A549 (cell line): ENCODE results near the gene ARHGEF3. TPM values are rescaled to one million over a fixed set of nuclear protein-coding genes. Genes with fewer than 3 reads are reported as not detected.
"Not testable (repeated sequence)": the region's sequence is repeated elsewhere in the genome, so short reads cannot be mapped to it uniquely, and the experiment has no call there.

Experiments used
- ATAC-seq, 2 experiments: fragments of 200-7000 bp in 1 of 2; fragments of >200 bp in 1 of 2; cut with Nextera tagmentation in 1 of 2; cut with Tn5 transposase in 1 of 2; 3 replicates each; pipeline versions ENCODE4 v1.8.0 to v1.9.1; 2018 to 2020; ENCODE audit warnings: mild to moderate bottlenecking in 1 of 2, moderate library complexity in 1 of 2
- CTCF ChIA-PET: fragments of 300-600 bp; sonication (Branson Sonifier 250); formaldehyde crosslinking; extraction: SDS; loops from one replicate; lab custom pipeline; 2021; ENCODE audit warnings: antibody characterized with exemption, inconsistent platforms; lab: Yijun Ruan, JAX
- POLR2A ChIA-PET: fragments of 350-600 bp; formaldehyde crosslinking; extraction: SDS; loops from one replicate; lab custom pipeline; 2021; ENCODE audit warnings: antibody characterized with exemption, inconsistent platforms; lab: Yijun Ruan, JAX
- DNase-seq, 2 experiments: peaks; one replicate each; pipeline versions ENCODE4 v3.0.0 to v3.0.0-alpha.2; 2011 to 2016; ENCODE audit warnings: low read depth in 1 of 2, low spot score in 1 of 2
- FAIRE-seq: peaks from 2 replicates; lab custom pipeline; 2011; peaks lifted over from hg19 to GRCh38; lab: Jason Lieb, UNC
- H3K27ac ChIP-seq, 2 experiments: fragments of >200 bp; sonication (Bioruptor Twin); formaldehyde crosslinking; 3 replicates each; pipeline ENCODE4 v1.5.1; 2016 to 2017
- H3K4me1 ChIP-seq: fragments of >200 bp; sonication (Bioruptor Twin); formaldehyde crosslinking; 3 replicates; pipeline ENCODE4 v1.6.1; 2016
- H3K4me2 ChIP-seq: fragments of >200 bp; sonication (Bioruptor Twin); formaldehyde crosslinking; 3 replicates; pipeline ENCODE4 v1.6.1; 2016
- H3K4me3 ChIP-seq: fragments of >200 bp; sonication (Bioruptor Twin); formaldehyde crosslinking; 3 replicates; pipeline ENCODE4 v1.5.1; 2016
- H3K9me3 ChIP-seq: fragments of >200 bp; sonication (Bioruptor Twin); formaldehyde crosslinking; 3 replicates; pipeline ENCODE4 v1.6.1; 2016
- ATOH8 ChIP-seq: fragments of 250-450 bp; sonication (Bioruptor Pico); IDR thresholded peaks from 2 replicates; pipeline ENCODE4 v1.5.0; 2020; ENCODE audit warnings: low read depth, mild to moderate bottlenecking, moderate library complexity
- CBX2 ChIP-seq: fragments of 200-600 bp; sonication (generic); IDR thresholded peaks from 2 replicates; pipeline ENCODE4 v1.6.1; 2016; ENCODE audit warnings: low read depth, mild to moderate bottlenecking, borderline replicate concordance
- CEBPB ChIP-seq, 2 experiments: fragments of >200 bp in 1 of 2; sonication (Bioruptor Twin) in 1 of 2; formaldehyde crosslinking in 1 of 2; IDR thresholded peaks; 2 replicates each; pipeline ENCODE4 v1.6.1; 2012 to 2016
- CHD2 ChIP-seq: fragments of 150-350 bp; IDR thresholded peaks from 2 replicates; pipeline ENCODE4 v1.6.1; 2014; ENCODE audit warnings: low read length; ENCODE audit not compliant: partially characterized antibody
- EHMT2 ChIP-seq: fragments of 200-600 bp; sonication (generic); IDR thresholded peaks from 2 replicates; pipeline ENCODE4 v1.6.1; 2016; ENCODE audit warnings: antibody characterized with exemption, low read depth, mild to moderate bottlenecking, moderate library complexity
- ELK1 ChIP-seq: fragments of 150-350 bp; IDR thresholded peaks from 2 replicates; pipeline ENCODE4 v1.6.1; 2014; ENCODE audit warnings: low read depth, mild to moderate bottlenecking, low read length
- FOSL2 ChIP-seq, 2 experiments: fragments of 450-650 bp in 1 of 2; fragments of >200 bp in 1 of 2; sonication (Bioruptor Twin) in 1 of 2; formaldehyde crosslinking; IDR thresholded peaks; 2 replicates each; pipeline versions ENCODE4 v1.5.0 to v1.6.1; 2016 to 2020; ENCODE audit warnings: mild to moderate bottlenecking in 1 of 2, moderate library complexity in 1 of 2
- GATA3 ChIP-seq: IDR thresholded peaks from 2 replicates; pipeline ENCODE4 v1.6.1; 2012; ENCODE audit warnings: borderline replicate concordance
- HEYL ChIP-seq: fragments of 250-450 bp; sonication (Bioruptor Pico); IDR thresholded peaks from 2 replicates; pipeline ENCODE4 v1.8.0; 2021; ENCODE audit warnings: mild to moderate bottlenecking, moderate library complexity
- HOXB13 ChIP-seq: fragments of 250-450 bp; sonication (Bioruptor Pico); IDR thresholded peaks from 2 replicates; pipeline ENCODE4 v1.5.0; 2020; ENCODE audit warnings: low read depth, mild to moderate bottlenecking, moderate library complexity
- HOXB5 ChIP-seq: fragments of 250-450 bp; sonication (Bioruptor Pico); IDR thresholded peaks from 2 replicates; pipeline ENCODE4 v1.5.0; 2020; ENCODE audit warnings: mild to moderate bottlenecking, moderate library complexity
- JUN ChIP-seq, 2 experiments: fragments of >200 bp; sonication (Bioruptor Twin); formaldehyde crosslinking; IDR thresholded peaks; 2 replicates in 1 of 2; 3 replicates in 1 of 2; pipeline ENCODE4 v1.6.1; 2016 to 2017
- KDM1A ChIP-seq: fragments of 200-600 bp; sonication (generic); IDR thresholded peaks from 2 replicates; pipeline ENCODE4 v1.6.1; 2016; ENCODE audit warnings: low read depth, mild to moderate bottlenecking
- MAX ChIP-seq: IDR thresholded peaks from 2 replicates; pipeline ENCODE4 v1.6.1; 2012
- MAZ ChIP-seq: fragments of 150-350 bp; IDR thresholded peaks from 2 replicates; pipeline ENCODE4 v1.6.1; 2014; ENCODE audit warnings: antibody characterized with exemption, low read depth, low read length, borderline replicate concordance
- NPAS2 ChIP-seq: fragments of 250-450 bp; sonication (Bioruptor Pico); IDR thresholded peaks from 2 replicates; pipeline ENCODE4 v1.8.0; 2022; ENCODE audit warnings: mild to moderate bottlenecking, moderate library complexity, borderline replicate concordance
- PHF8 ChIP-seq: fragments of 200-600 bp; sonication (generic); IDR thresholded peaks from 2 replicates; pipeline ENCODE4 v1.6.1; 2016; ENCODE audit warnings: low read depth, mild to moderate bottlenecking, antibody characterized with exemption, moderate library complexity, borderline replicate concordance
- RAD21 ChIP-seq, 2 experiments: fragments of >200 bp in 1 of 2; sonication (Bioruptor Twin) in 1 of 2; formaldehyde crosslinking in 1 of 2; IDR thresholded peaks in 1 of 2; conservative IDR thresholded peaks in 1 of 2; 2 replicates in 1 of 2; 3 replicates in 1 of 2; pipeline ENCODE4 v1.6.1; 2012 to 2018; ENCODE audit warnings: inconsistent platforms in 1 of 2
- RNF2 ChIP-seq: fragments of 200-600 bp; sonication (generic); IDR thresholded peaks from 2 replicates; pipeline ENCODE4 v1.6.1; 2016; ENCODE audit warnings: low read depth, mild to moderate bottlenecking, antibody characterized with exemption, moderate library complexity, borderline replicate concordance
- SREBF2 ChIP-seq: fragments of 450-650 bp; IDR thresholded peaks from 2 replicates; pipeline ENCODE4 v1.6.1; 2014; ENCODE audit warnings: mild to moderate bottlenecking, moderate library complexity
- TFCP2L1 ChIP-seq: fragments of 250-450 bp; sonication (Bioruptor Pico); IDR thresholded peaks from 2 replicates; pipeline ENCODE4 v1.5.0; 2021; ENCODE audit warnings: mild to moderate bottlenecking
- TP53 ChIP-seq: fragments of 250-450 bp; sonication (Bioruptor Pico); IDR thresholded peaks from 2 replicates; pipeline ENCODE4 v1.5.0; 2021; ENCODE audit warnings: mild to moderate bottlenecking, moderate library complexity
- ZFP36 ChIP-seq: fragments of 450-650 bp; IDR thresholded peaks from 2 replicates; pipeline ENCODE4 v1.6.1; 2014; ENCODE audit warnings: borderline replicate concordance; ENCODE audit not compliant: partially characterized antibody
- WGBS: methylation state at CpG from one replicate; pipeline ENCODE4 v1.1.6; 2017; ENCODE audit errors: missing lambda C conversion rate; 5-methylcytosine and 5-hydroxymethylcytosine counted together
- polyA plus RNA-seq, 4 experiments: library from polyadenylated mRNA; depleted of rRNA in 3 of 4; stranded (reverse); fragments of >200 nt; fragmentation: RNase III in 1 of 4; extraction: RNeasy Plus Mini Kit Qiagen cat#74134 plus additional on column Dnase treatment in 1 of 4; gene quantifications; 2 replicates in 3 of 4; 3 replicates in 1 of 4; pipeline ENCODE4 v1.2.3, GENCODE V29; 2011 to 2017
- TF ChIP-seq, protein P1 (sequence below): fragments of >200 bp; sonication (Bioruptor Twin); formaldehyde crosslinking; IDR thresholded peaks from 3 replicates; pipeline ENCODE4 v1.6.1; 2016

ARHGEF3 gene
- polyA plus RNA-seq, 2 of the 4 experiments (the other 2 are of a cell fraction) = 7.3 to 10.6 TPM

DNA sequence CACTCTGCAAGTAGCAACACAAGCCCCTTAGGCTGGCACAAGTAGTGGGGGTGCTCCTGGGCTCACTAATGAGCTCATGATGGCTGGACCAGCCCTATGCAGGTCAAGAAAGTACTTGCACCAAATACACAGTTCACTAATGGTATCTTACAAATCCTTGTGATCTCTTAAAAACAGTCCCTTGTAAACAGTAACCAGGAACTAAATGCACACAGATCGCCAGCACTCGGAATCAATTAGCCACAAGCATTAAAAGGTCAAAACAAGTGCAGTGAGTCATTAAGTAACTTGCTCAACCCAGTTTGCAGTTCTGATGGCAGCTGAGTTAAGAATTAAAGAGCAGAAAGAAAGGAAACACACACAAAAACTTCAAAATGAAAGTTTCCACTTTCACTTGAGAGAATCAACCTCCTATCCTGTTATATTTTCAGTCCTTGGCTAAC lies 43.2 kb downstream of the ARHGEF3 start:
- DNase-seq = peak; percentile 7 to 61
- Histone ChIP-seq H3K4me3 (no peak overlapping the region), H3K9me3 (no peaks in the 10 kb centered on the region), H3K27ac (peak overlapping the region in 1 of 2 experiments; percentile 71; a peak in 3 of 6 replicates), H3K4me2 (peak overlapping the region; percentile 67), H3K4me1 (peaks cover 12% of the 10 kb centered on the region; the same call in 1 of the 3 replicates)
- POLR2A ChIA-PET = no interaction called here
- CTCF ChIA-PET = interaction anchor here (0.7 to 1.5 kb wide), 3 partner anchors 23 to 230 kb away, joined by 4 read pairs; no protein-coding TSS in a partner anchor
- WGBS = 6% methylated on average over 2 of the region's 2 CpGs
- peak; percentile 30 to 48; a peak in 5 of 6 replicates for ATAC-seq
- FAIRE-seq = no peak
- TF ChIP-seq JUN (IDR thresholded peaks at IDR 0.05) = no peak
- TF ChIP-seq FOSL2 (IDR thresholded peaks at IDR 0.05) = no peak
- peak; percentile 47 for TF ChIP-seq FOSL2 (CRISPR knock-in tag; IDR thresholded peaks at IDR 0.05)
- TF ChIP-seq ELK1 = no peak
- TF ChIP-seq EHMT2 = no peak
- no peak for TF ChIP-seq HOXB13 (CRISPR knock-in tag)
- peak in 1 of 2 experiments; percentile 33; a peak in 1 of 4 replicates for TF ChIP-seq CEBPB (IDR thresholded peaks at IDR 0.05)
- TF ChIP-seq CHD2 = no peak
- TF ChIP-seq RNF2 = no peak
- TF ChIP-seq HEYL (CRISPR knock-in tag) = no peak
- TF ChIP-seq, protein P1, sequence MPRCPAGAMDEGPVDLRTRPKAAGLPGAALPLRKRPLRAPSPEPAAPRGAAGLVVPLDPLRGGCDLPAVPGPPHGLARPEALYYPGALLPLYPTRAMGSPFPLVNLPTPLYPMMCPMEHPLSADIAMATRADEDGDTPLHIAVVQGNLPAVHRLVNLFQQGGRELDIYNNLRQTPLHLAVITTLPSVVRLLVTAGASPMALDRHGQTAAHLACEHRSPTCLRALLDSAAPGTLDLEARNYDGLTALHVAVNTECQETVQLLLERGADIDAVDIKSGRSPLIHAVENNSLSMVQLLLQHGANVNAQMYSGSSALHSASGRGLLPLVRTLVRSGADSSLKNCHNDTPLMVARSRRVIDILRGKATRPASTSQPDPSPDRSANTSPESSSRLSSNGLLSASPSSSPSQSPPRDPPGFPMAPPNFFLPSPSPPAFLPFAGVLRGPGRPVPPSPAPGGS = no peak
- no peak for TF ChIP-seq TP53
- TF ChIP-seq TFCP2L1 = no peak
- no peak for TF ChIP-seq RAD21 (conservative IDR thresholded peaks at IDR 0.05 in 1 of 2, IDR thresholded peaks at IDR 0.05 in 1 of 2)

- H3K9me3 ChIP-seq, FAIRE-seq, H3K4me3 ChIP-seq, POLR2A ChIA-PET, ATAC-seq, DNase-seq: not testable (repeated sequence)
- Histone ChIP-seq H3K4me1 (peaks cover 12% of the 10 kb centered on the region; the same call in 1 of the 3 replicates), H3K27ac (peak overlapping the region in 1 of 2 experiments; percentile 71; a peak in 3 of 6 replicates), H3K4me2 (peak overlapping the region; percentile 67; the same call in 2 of the 3 replicates)
- CTCF ChIA-PET = interaction anchor here (0.7 to 1.5 kb wide), 3 partner anchors 22 to 231 kb away, joined by 3 to 4 read pairs (median 4); partner anchors contain the start of gene ARHGEF3
- 86% methylated on average over 11 of the region's 11 CpGs for WGBS
These were observed 43.7 kb downstream of the ARHGEF3 start for GRCh38 chr3:56758042-56758441.

DNA sequence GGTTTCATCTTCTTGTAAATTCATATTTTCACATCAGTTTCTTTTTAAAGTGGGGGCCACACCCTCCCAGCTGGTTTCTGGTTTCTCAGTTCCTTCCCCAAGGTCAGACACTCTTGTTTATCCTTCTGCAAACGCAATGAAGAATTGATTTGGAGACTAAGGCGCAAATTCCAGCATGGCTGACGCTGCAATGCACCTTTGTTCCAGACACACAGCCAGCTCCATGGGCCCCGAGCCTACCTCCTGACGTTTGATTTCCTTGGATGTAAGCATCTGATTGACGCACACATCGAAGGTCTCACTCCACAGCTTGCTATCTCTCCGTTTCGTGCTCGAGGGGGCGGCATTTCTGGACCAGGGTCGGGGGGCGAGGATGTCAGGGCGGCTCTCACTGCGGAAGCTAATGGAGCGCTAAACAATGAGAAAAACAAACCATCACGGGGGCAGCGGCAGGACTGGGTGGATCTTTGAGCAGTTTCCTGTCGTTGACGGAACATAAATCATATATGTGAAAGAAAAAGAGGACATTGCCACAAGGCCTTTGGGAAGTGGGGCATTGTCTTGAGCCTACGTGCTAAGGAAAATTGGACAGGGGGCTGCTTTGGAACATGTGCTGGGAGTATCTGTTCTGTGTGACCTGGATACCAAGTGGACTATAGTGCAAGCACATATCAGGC lies 46.9 kb downstream of the ARHGEF3 start:
- H3K9me3 ChIP-seq = peaks cover 8% of the 10 kb centered on the region
- ATAC-seq (no peak), FAIRE-seq (no peak), DNase-seq (no peak)
- H3K4me2 ChIP-seq = no peak overlapping the region
- 91% methylated on average over 21 of the region's 21 CpGs for WGBS
- H3K4me3 ChIP-seq = no peak overlapping the region
- POLR2A ChIA-PET = no interaction called here
- no peak overlapping the region for H3K27ac ChIP-seq
- H3K4me1 ChIP-seq = peaks cover 12% of the 10 kb centered on the region; the same call in 1 of the 3 replicates
- CTCF ChIA-PET = interaction anchor here (0.7 to 1.5 kb wide), 2 partner anchors 45 to 51 kb away, joined by 3 to 7 read pairs; no protein-coding TSS in a partner anchor
- no peak for TF ChIP-seq GATA3
- no peak for TF ChIP-seq KDM1A
- TF ChIP-seq SREBF2 = no peak
- TF ChIP-seq CBX2 = no peak
- TF ChIP-seq MAX = no peak
- no peak for TF ChIP-seq NPAS2
- no peak for TF ChIP-seq PHF8
- no peak for TF ChIP-seq ATOH8 (CRISPR knock-in tag)
- no peak for TF ChIP-seq FOSL2 (IDR thresholded peaks at IDR 0.05)
- TF ChIP-seq FOSL2 (CRISPR knock-in tag; IDR thresholded peaks at IDR 0.05) = no peak
- TF ChIP-seq, protein P1 = no peak
- no peak for TF ChIP-seq EHMT2
- no peak for TF ChIP-seq ZFP36
- TF ChIP-seq MAZ = no peak
- no peak for TF ChIP-seq HOXB5 (CRISPR knock-in tag)
